K562 (cell line): ENCODE results near the gene SLC26A2. TPM values are rescaled to one million over a fixed set of nuclear protein-coding genes. Genes with fewer than 3 reads are reported as not detected.

Experiments used
- ATAC-seq: fragments of 200-7000 bp; cut with Tn5 transposase; 3 replicates; pipeline ENCODE4 v1.9.1; 2020; ENCODE audit warnings: moderate library complexity
- BruUV-seq: library from RNA; stranded (reverse); fragments of 400-500 nt; replicated peaks from 2 replicates; lab custom pipeline; 2021; lab: Mats Ljungman, UMichigan
- CTCF ChIA-PET: fragments of 300-600 bp; formaldehyde crosslinking; extraction: SDS; loops from one replicate; lab custom pipeline; 2021; ENCODE audit warnings: low intra/inter-chr PET ratio; lab: Yijun Ruan, JAX
- POLR2A ChIA-PET: fragments of 300-600, 350-650 bp; sonication (Branson Sonifier 250); formaldehyde crosslinking; extraction: SDS; loops from one replicate; lab custom pipeline; 2021; ENCODE audit warnings: antibody characterized with exemption, inconsistent platforms; lab: Yijun Ruan, JAX
- DNase-seq, 4 experiments: peaks; one replicate each; pipeline versions ENCODE4 v3.0.0 to v3.0.0-alpha.2; 2011 to 2018; ENCODE audit warnings: low spot score in 3 of 4, mixed read lengths in 3 of 4; ENCODE audit errors: extremely low read depth in 1 of 4
- FAIRE-seq: peaks from 2 replicates; lab custom pipeline; 2011; peaks lifted over from hg19 to GRCh38; lab: Jason Lieb, UNC
- H2AFZ ChIP-seq: 2 replicates; pipeline ENCODE4 v1.6.0; 2011; ENCODE audit warnings: low read depth, low read length, control low read depth, inconsistent platforms
- H3K27ac ChIP-seq: fragments of 200-600 bp; 3 replicates; pipeline ENCODE4 v1.8.0; 2011; ENCODE audit warnings: low read depth, mild to moderate bottlenecking, control low read depth, inconsistent platforms, low read length, moderate library complexity, mixed read lengths; ENCODE audit errors: extremely low read depth
- H3K27me3 ChIP-seq, 2 experiments: fragments of 300-600 bp in 1 of 2; 2 replicates in 1 of 2; 3 replicates in 1 of 2; pipeline versions ENCODE4 v1.6.0 to v1.8.0; 2011; ENCODE audit warnings: inconsistent platforms in 2 of 2, low read length in 2 of 2, mild to moderate bottlenecking in 1 of 2, mixed read lengths in 1 of 2, moderate library complexity in 1 of 2; ENCODE audit not compliant: control insufficient read depth in 2 of 2, insufficient read depth in 2 of 2
- H3K36me3 ChIP-seq: fragments of 300-600 bp; 3 replicates; pipeline ENCODE4 v1.8.0; 2011; ENCODE audit warnings: mild to moderate bottlenecking, low read length, inconsistent platforms; ENCODE audit not compliant: control insufficient read depth, insufficient read depth
- H3K4me1 ChIP-seq, 2 experiments: fragments of 200-600 bp in 1 of 2; replicated peaks in 1 of 2; 2 replicates in 1 of 2; 3 replicates in 1 of 2; pipeline versions ENCODE4 v1.5.1 to v1.8.0; 2011; ENCODE audit warnings: inconsistent platforms in 2 of 2, low read length in 2 of 2, mild to moderate bottlenecking in 1 of 2, mixed read lengths in 1 of 2, moderate library complexity in 1 of 2; ENCODE audit not compliant: control insufficient read depth in 2 of 2, insufficient read depth in 2 of 2
- H3K4me2 ChIP-seq: 2 replicates; pipeline ENCODE4 v1.6.1; 2011; ENCODE audit warnings: low read length, control low read depth, inconsistent platforms, mixed read lengths; ENCODE audit not compliant: insufficient read depth
- H3K4me3 ChIP-seq: fragments of 200-600 bp; sonication (generic), shearing (Covaris generic); 2 replicates; pipeline ENCODE4 v1.5.1; 2016; ENCODE audit warnings: control low read depth, inconsistent platforms
- H3K79me2 ChIP-seq: fragments of 200-600 bp; 3 replicates; pipeline ENCODE4 v1.8.0; 2011; ENCODE audit warnings: low read length, inconsistent platforms; ENCODE audit not compliant: control insufficient read depth, insufficient read depth
- H3K9ac ChIP-seq, 2 experiments: 2 replicates each; pipeline versions ENCODE4 v1.6.0 to v1.6.1; 2011; ENCODE audit warnings: low read depth in 2 of 2, low read length in 2 of 2, control low read depth in 1 of 2, inconsistent platforms in 1 of 2, mild to moderate bottlenecking in 1 of 2, mixed read lengths in 1 of 2; ENCODE audit not compliant: insufficient read depth in 1 of 2
- H3K9me1 ChIP-seq: one replicate; pipeline ENCODE4 v1.6.0; 2011; ENCODE audit warnings: inconsistent platforms, mild to moderate bottlenecking, low read length, moderate library complexity; ENCODE audit not compliant: control insufficient read depth, insufficient read depth
- H3K9me3 ChIP-seq: replicated peaks from 2 replicates; pipeline ENCODE4 v1.5.1; 2011; ENCODE audit warnings: low read depth, low read length, inconsistent platforms; ENCODE audit not compliant: control insufficient read depth, insufficient read depth
- H4K20me1 ChIP-seq: replicated peaks from 2 replicates; pipeline ENCODE4 v1.6.1; 2011; ENCODE audit warnings: low read length, inconsistent platforms, mixed read lengths; ENCODE audit not compliant: control insufficient read depth, insufficient read depth
- NCOA6 ChIP-seq: fragments of 450-650 bp; IDR thresholded peaks from 2 replicates; pipeline ENCODE4 v1.6.1; 2017; ENCODE audit warnings: mild to moderate bottlenecking
- ZBED1 ChIP-seq: IDR thresholded peaks from 2 replicates; pipeline ENCODE4 v1.6.1; 2014
- ZNF696 ChIP-seq: fragments of 250-450 bp; sonication (Bioruptor Pico); conservative IDR thresholded peaks from 2 replicates; pipeline ENCODE4 v1.4.0; 2020; ENCODE audit warnings: mild to moderate bottlenecking, moderate library complexity
- WGBS: fragments of 100-300 bp; shearing (Covaris generic); methylation state at CpG from one replicate; pipeline ENCODE4 v1.1.6; 2016; ENCODE audit warnings: low coverage, mixed read lengths; ENCODE audit not compliant: insufficient coverage; ENCODE audit errors: missing lambda C conversion rate; 5-methylcytosine and 5-hydroxymethylcytosine counted together
- in situ Hi-C: fragments of 300-500 bp; cut with MboI; formaldehyde crosslinking; loops from 4 replicates; pipeline ENCODE4 v1.15.0; 2018; ENCODE audit warnings: inconsistent platforms, mixed read lengths
- intact Hi-C: fragments of 100-400 bp; cut with micrococcal nuclease; formaldehyde crosslinking; loops from 2 replicates; pipeline ENCODE4 v1.14.2; 2022
- polyA plus RNA-seq, 8 experiments: library from polyadenylated mRNA; depleted of rRNA in 4 of 8; stranded (reverse) in 5 of 8; unstranded in 3 of 8; fragments of >200 nt; fragmentation: Nextera tagmentation in 2 of 8; fragmentation: Illumina TruSeq in 1 of 8; extraction: Ambion mirVana in 2 of 8; extraction: Trizol in 1 of 8; gene quantifications; 2 replicates each; pipeline versions ENCODE4 v1.2.1 to v1.2.3, GENCODE V29; 2011 to 2014; ENCODE audit warnings: inconsistent platforms in 1 of 8, missing spikeins in 1 of 8
- total RNA-seq, 7 experiments: library from RNA; depleted of rRNA in 6 of 7; stranded (reverse); fragments of >200 nt in 6 of 7; fragmentation: Illumina TruSeq in 2 of 7; extraction: Trizol in 2 of 7; gene quantifications; 2 replicates each; pipeline versions ENCODE4 v1.2.1 to v1.2.3, GENCODE V29; 2011 to 2021; ENCODE audit warnings: low replicate concordance in 1 of 7
- TF ChIP-seq, protein P1 (sequence below): sonication (generic); formaldehyde crosslinking; IDR thresholded peaks from 2 replicates; pipeline ENCODE4 v1.8.1; 2023; ENCODE audit warnings: missing genetic modification reagents, mild to moderate bottlenecking, borderline replicate concordance

Gene SLC26A2
- total and polyA plus RNA-seq, 9 of the 15 experiments (the other 6 are each of a cell fraction or from before 2014, with no cell fraction given) = 1.1 to 6.3 (median 3.6) TPM

DNA sequence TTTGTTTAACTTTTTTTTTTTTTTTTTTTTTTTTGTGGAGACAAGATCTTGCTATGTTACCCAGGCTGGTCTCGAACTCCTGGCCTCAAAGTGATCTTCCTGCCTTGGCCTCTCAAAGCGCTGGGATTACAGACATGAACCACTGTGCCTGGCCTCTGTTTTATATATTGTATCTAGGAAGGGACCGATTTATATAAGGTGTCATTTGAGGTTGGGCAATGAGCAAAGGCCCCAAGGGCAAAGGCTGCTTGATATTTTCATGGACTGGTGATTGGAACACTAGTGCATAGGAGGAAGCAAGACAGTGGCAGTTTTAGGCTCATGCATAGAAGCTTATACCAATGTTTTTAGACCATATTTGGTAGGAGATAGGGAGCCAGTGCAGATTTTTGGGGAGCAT, 3.2 kb downstream of the SLC26A2 start:
- Histone ChIP-seq H3K9ac (no peak overlapping the region), H3K27me3 (no peaks in the 10 kb centered on the region), H3K4me2 (no peak overlapping the region), H3K27ac (no peak overlapping the region), H3K36me3 (no peaks in the 10 kb centered on the region), H3K79me2 (0 out of 3 replicates have a peak, but pooled peaks cover 4% of the 10 kb centered on the region), H2AFZ (no peak overlapping the region), H3K9me3 (no peaks in the 10 kb centered on the region), H3K4me1 (peaks cover 14 to 21% of the 10 kb centered on the region in 2 experiments; a peak in 4 of 5 replicates), H3K4me3 (no peak overlapping the region), H3K9me1 (no peaks in the 10 kb centered on the region), H4K20me1 (no peaks in the 10 kb centered on the region)
- TF ChIP-seq ZBED1 (no peak), NCOA6 (no peak), ZNF696 (CRISPR knock-in tag) (no peak)
- TF ChIP-seq, protein P1, sequence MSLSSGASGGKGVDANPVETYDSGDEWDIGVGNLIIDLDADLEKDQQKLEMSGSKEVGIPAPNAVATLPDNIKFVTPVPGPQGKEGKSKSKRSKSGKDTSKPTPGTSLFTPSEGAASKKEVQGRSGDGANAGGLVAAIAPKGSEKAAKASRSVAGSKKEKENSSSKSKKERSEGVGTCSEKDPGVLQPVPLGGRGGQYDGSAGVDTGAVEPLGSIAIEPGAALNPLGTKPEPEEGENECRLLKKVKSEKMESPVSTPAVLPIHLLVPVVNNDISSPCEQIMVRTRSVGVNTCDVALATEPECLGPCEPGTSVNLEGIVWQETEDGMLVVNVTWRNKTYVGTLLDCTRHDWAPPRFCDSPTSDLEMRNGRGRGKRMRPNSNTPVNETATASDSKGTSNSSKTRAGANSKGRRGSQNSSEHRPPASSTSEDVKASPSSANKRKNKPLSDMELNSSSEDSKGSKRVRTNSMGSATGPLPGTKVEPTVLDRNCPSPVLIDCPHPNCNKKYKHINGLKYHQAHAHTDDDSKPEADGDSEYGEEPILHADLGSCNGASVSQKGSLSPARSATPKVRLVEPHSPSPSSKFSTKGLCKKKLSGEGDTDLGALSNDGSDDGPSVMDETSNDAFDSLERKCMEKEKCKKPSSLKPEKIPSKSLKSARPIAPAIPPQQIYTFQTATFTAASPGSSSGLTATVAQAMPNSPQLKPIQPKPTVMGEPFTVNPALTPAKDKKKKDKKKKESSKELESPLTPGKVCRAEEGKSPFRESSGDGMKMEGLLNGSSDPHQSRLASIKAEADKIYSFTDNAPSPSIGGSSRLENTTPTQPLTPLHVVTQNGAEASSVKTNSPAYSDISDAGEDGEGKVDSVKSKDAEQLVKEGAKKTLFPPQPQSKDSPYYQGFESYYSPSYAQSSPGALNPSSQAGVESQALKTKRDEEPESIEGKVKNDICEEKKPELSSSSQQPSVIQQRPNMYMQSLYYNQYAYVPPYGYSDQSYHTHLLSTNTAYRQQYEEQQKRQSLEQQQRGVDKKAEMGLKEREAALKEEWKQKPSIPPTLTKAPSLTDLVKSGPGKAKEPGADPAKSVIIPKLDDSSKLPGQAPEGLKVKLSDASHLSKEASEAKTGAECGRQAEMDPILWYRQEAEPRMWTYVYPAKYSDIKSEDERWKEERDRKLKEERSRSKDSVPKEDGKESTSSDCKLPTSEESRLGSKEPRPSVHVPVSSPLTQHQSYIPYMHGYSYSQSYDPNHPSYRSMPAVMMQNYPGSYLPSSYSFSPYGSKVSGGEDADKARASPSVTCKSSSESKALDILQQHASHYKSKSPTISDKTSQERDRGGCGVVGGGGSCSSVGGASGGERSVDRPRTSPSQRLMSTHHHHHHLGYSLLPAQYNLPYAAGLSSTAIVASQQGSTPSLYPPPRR (CRISPR knock-in tag) = no peak
- WGBS = 77% methylated on average over 3 of the region's 3 CpGs
- ChIA-PET POLR2A (no interaction called here), CTCF (no interaction called here)
- no peak for ATAC-seq
- FAIRE-seq = no peak
- no peak for DNase-seq
- intact Hi-C loops = loop anchor here (2.0 to 5.0 kb wide), 2 partner anchors 27 to 111 kb away; no protein-coding TSS in a partner anchor
- in situ Hi-C loops = loop anchor here (10.0 kb wide), 1 partner anchor 109 kb away; no protein-coding TSS in a partner anchor
- no TSS peak for BruUV-seq
